Liver (tissue), 9 donors: Measurements from ENCODE around the gene TMCO4. TPM values are rescaled to one million over a fixed set of nuclear protein-coding genes. Genes with fewer than 3 reads are reported as not detected.

ENCODE experiments used
- DNase-seq: peaks from one replicate; pipeline ENCODE4 v3.0.0-alpha.2; 2017; ENCODE audit warnings: low spot score
- H3K27ac ChIP-seq, 2 donors: one replicate each; pipeline ENCODE4 v1.7.0; 2013; ENCODE audit warnings: inconsistent platforms in 2 of 2, low read length in 2 of 2, control low read depth in 1 of 2, low read depth in 1 of 2, mild to moderate bottlenecking in 1 of 2
- H3K27me3 ChIP-seq, 4 donors: one replicate each; pipeline versions ENCODE4 v1.6.1 to v1.7.0; 2013; ENCODE audit warnings: low read length in 3 of 4, inconsistent platforms in 1 of 4, mild to moderate bottlenecking in 1 of 4, moderate library complexity in 1 of 4; ENCODE audit not compliant: control insufficient read depth in 4 of 4, insufficient read depth in 4 of 4
- H3K36me3 ChIP-seq, 4 donors: one replicate each; pipeline versions ENCODE4 v1.6.1 to v1.7.0; 2013; ENCODE audit warnings: low read length in 3 of 4, mild to moderate bottlenecking in 3 of 4, low read depth in 1 of 4, moderate library complexity in 1 of 4; ENCODE audit not compliant: control insufficient read depth in 4 of 4, insufficient read depth in 3 of 4
- H3K4me1 ChIP-seq, 4 donors: one replicate each; pipeline versions ENCODE4 v1.6.1 to v1.7.0; 2013; ENCODE audit warnings: low read length in 3 of 4, mild to moderate bottlenecking in 3 of 4, moderate library complexity in 1 of 4; ENCODE audit not compliant: control insufficient read depth in 4 of 4, insufficient read depth in 4 of 4
- H3K4me3 ChIP-seq, 3 donors: one replicate each; pipeline versions ENCODE4 v1.6.1 to v1.7.0; 2013; ENCODE audit warnings: low read length in 3 of 3, control low read depth in 1 of 3, low read depth in 1 of 3, mild to moderate bottlenecking in 1 of 3
- H3K9ac ChIP-seq, 2 donors: one replicate each; pipeline ENCODE4 v1.7.0; 2013; ENCODE audit warnings: low read length in 2 of 2, mild to moderate bottlenecking in 2 of 2, moderate library complexity in 2 of 2, control low read depth in 1 of 2, low read depth in 1 of 2
- H3K9me3 ChIP-seq, 4 donors: one replicate each; pipeline versions ENCODE4 v1.6.1 to v1.7.0; 2013; ENCODE audit warnings: low read length in 3 of 4; ENCODE audit not compliant: control insufficient read depth in 4 of 4
- ATF3 ChIP-seq: IDR thresholded peaks from 2 replicates; pipeline ENCODE4 v1.6.1; 2016; ENCODE audit warnings: antibody characterized with exemption
- EGR1 ChIP-seq, 2 donors: IDR thresholded peaks; 2 replicates each; pipeline ENCODE4 v1.6.1; 2016 to 2018; ENCODE audit warnings: antibody characterized with exemption in 2 of 2, low read depth in 2 of 2
- FOXA1 ChIP-seq: IDR thresholded peaks from 2 replicates; pipeline ENCODE4 v1.6.1; 2016; ENCODE audit warnings: antibody characterized with exemption
- FOXA2 ChIP-seq: IDR thresholded peaks from 2 replicates; pipeline ENCODE4 v1.6.1; 2016; ENCODE audit warnings: antibody characterized with exemption
- GABPA ChIP-seq, 2 donors: IDR thresholded peaks in 1 of 2; conservative IDR thresholded peaks in 1 of 2; 2 replicates each; pipeline ENCODE4 v1.6.1; 2016; ENCODE audit warnings: antibody characterized with exemption in 2 of 2, mild to moderate bottlenecking in 1 of 2, moderate library complexity in 1 of 2
- HNF4G ChIP-seq: IDR thresholded peaks from 2 replicates; pipeline ENCODE4 v1.6.1; 2016; ENCODE audit warnings: antibody characterized with exemption
- JUND ChIP-seq, 2 donors: IDR thresholded peaks; 2 replicates each; pipeline ENCODE4 v1.6.1; 2016; ENCODE audit warnings: antibody characterized with exemption in 2 of 2
- RAD21 ChIP-seq, 2 donors: IDR thresholded peaks; 2 replicates each; pipeline ENCODE4 v1.6.1; 2016; ENCODE audit warnings: antibody characterized with exemption in 2 of 2, mild to moderate bottlenecking in 2 of 2
- REST ChIP-seq: IDR thresholded peaks from 2 replicates; pipeline ENCODE4 v1.6.1; 2016; ENCODE audit warnings: antibody characterized with exemption, mild to moderate bottlenecking
- RXRA ChIP-seq, 2 donors: IDR thresholded peaks; 2 replicates each; pipeline ENCODE4 v1.6.1; 2017 to 2018; ENCODE audit warnings: antibody characterized with exemption in 2 of 2, mild to moderate bottlenecking in 1 of 2
- TAF1 ChIP-seq: conservative IDR thresholded peaks from 2 replicates; pipeline ENCODE4 v1.6.1; 2016; ENCODE audit warnings: antibody characterized with exemption, mild to moderate bottlenecking
- WGBS: extraction: QIAGEN DNeasy Blood & Tissue Kit; methylation state at CpG from one replicate; pipeline ENCODE4 v1.1.7; 2013; 5-methylcytosine and 5-hydroxymethylcytosine counted together
- polyA plus RNA-seq, 2 donors: library from polyadenylated mRNA; stranded (reverse) in 1 of 2; unstranded in 1 of 2; fragments of 200-250 nt in 1 of 2; fragments of >200 nt in 1 of 2; fragmentation: Nextera tagmentation in 1 of 2; extraction: Ambion mirVana in 1 of 2; gene quantifications; one replicate each; pipeline versions ENCODE4 v1.2.1 to v1.2.3, GENCODE V29; 2013 to 2015
- total RNA-seq, 2 donors: library from RNA; depleted of rRNA; stranded (reverse); fragments of >200 nt; gene quantifications; one replicate each; pipeline ENCODE4 v1.2.3, GENCODE V29; 2014
- TF ChIP-seq, protein P1 (sequence below): IDR thresholded peaks from 2 replicates; pipeline ENCODE4 v1.6.1; 2016; ENCODE audit warnings: antibody characterized with exemption
- TF ChIP-seq, protein P2 (sequence below): IDR thresholded peaks from 2 replicates; pipeline ENCODE4 v1.6.1; 2016; ENCODE audit warnings: antibody characterized with exemption
- donor health status: healthy.
- donor health status: healthy.
- donor health status: healthy.
- donor health status: healthy.
- donor health status: healthy.

The TMCO4 gene
- total and polyA plus RNA-seq, 4 donors = 4.0 to 9.5 (median 6.0) TPM

DNA sequence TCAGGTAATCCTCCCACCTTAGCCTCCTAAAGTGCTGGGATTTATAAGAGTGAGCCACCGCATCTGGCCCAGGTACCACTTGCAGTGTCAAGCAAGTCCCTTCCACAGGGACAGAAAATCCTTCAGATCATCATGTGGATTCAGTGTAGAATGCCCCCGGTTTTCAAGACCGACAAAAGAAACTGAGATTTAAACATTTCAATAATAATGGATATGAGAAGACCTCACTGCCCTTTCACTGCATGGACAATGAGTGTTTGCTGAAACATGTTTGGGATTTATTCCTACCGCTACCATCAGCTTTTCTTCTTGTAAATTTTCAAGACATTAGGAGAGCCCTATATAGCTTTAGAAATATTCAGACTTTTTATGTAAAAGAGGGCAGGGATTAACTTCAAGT, 93.6 kb downstream of the TMCO4 start:
- Histone ChIP-seq H3K36me3 (peaks cover 0 to 2% (median 0%) of the 10 kb centered on the region in 4 donors), H3K9me3 (no peaks in the 10 kb centered on the region), H3K27me3 (no peaks in the 10 kb centered on the region), H3K4me3 (no peak overlapping the region), H3K4me1 (peaks cover 0 to 3% (median 0%) of the 10 kb centered on the region in 4 donors), H3K9ac (no peak overlapping the region), H3K27ac (no peak overlapping the region)
- DNase-seq = no peak
- WGBS = 98% methylated on average over 4 of the region's 4 CpGs
- TF ChIP-seq FOXA2 (no peak), FOXA1 (no peak), RXRA (IDR thresholded peaks at IDR 0.05) (no peak), HNF4G (no peak), RAD21 (IDR thresholded peaks at IDR 0.05) (no peak), ATF3 (no peak), TAF1 (no peak), GABPA (IDR thresholded peaks at IDR 0.05 in 1 of 2, conservative IDR thresholded peaks at IDR 0.05 in 1 of 2) (no peak)
- TF ChIP-seq, protein P1, sequence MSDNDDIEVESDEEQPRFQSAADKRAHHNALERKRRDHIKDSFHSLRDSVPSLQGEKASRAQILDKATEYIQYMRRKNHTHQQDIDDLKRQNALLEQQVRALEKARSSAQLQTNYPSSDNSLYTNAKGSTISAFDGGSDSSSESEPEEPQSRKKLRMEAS = no peak

- no peaks in the 10 kb centered on the region for H3K27me3 ChIP-seq
- H3K27ac ChIP-seq = no peak overlapping the region
- no peaks in the 10 kb centered on the region for H3K9me3 ChIP-seq
- TF ChIP-seq RAD21 (IDR thresholded peaks at IDR 0.05) = no peak
- TF ChIP-seq TAF1 = no peak
- TF ChIP-seq, protein P2, sequence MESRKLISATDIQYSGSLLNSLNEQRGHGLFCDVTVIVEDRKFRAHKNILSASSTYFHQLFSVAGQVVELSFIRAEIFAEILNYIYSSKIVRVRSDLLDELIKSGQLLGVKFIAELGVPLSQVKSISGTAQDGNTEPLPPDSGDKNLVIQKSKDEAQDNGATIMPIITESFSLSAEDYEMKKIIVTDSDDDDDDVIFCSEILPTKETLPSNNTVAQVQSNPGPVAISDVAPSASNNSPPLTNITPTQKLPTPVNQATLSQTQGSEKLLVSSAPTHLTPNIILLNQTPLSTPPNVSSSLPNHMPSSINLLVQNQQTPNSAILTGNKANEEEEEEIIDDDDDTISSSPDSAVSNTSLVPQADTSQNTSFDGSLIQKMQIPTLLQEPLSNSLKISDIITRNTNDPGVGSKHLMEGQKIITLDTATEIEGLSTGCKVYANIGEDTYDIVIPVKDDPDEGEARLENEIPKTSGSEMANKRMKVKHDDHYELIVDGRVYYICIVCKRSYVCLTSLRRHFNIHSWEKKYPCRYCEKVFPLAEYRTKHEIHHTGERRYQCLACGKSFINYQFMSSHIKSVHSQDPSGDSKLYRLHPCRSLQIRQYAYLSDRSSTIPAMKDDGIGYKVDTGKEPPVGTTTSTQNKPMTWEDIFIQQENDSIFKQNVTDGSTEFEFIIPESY = no peak
- TF ChIP-seq HNF4G = no peak
- no peak for TF ChIP-seq EGR1 (IDR thresholded peaks at IDR 0.05; ENCODE audit: low read depth in 2 of 2)
- TF ChIP-seq RXRA (IDR thresholded peaks at IDR 0.05) = no peak
- TF ChIP-seq ATF3 = no peak
- TF ChIP-seq JUND (IDR thresholded peaks at IDR 0.05) = no peak
- no peak for TF ChIP-seq REST
- no peak for TF ChIP-seq FOXA1
- no peak for TF ChIP-seq FOXA2
- H3K4me3 ChIP-seq = no peak overlapping the region
- H3K36me3 ChIP-seq = peaks cover 0 to 6% (median 2%) of the 10 kb centered on the region in 4 donors
- no peak overlapping the region for H3K9ac ChIP-seq
- no peak for DNase-seq
- WGBS = 95% methylated on average over 4 of the region's 4 CpGs
- H3K4me1 ChIP-seq = peaks cover 0 to 3% (median 0%) of the 10 kb centered on the region in 4 donors
These were observed 94.3 kb downstream of the TMCO4 start for GRCh38 chr1:19705464-19705863.
